GM21360 (cell line): ENCODE results near the gene EFEMP2.
A peak's percentile ranks its signal among the peaks of the same experiment; 100 is the strongest.

Experiments
- ATAC-seq: cut with Tn5 transposase; IDR thresholded peaks from one replicate; pipeline ENCODE4 v1.9.1; 2021; ENCODE audit warnings: mild to moderate bottlenecking, moderate library complexity; ENCODE audit not compliant: unreplicated experiment

Gene EFEMP2

GRCh38 chr11:65872586-65873317 is at the start of gene EFEMP2:
Gene EFEMP2 (minus strand): TSS chr11:65872800. CDS start chr11:65872354, 446 bp downstream.
- ATAC-seq, result no peak

DNA sequence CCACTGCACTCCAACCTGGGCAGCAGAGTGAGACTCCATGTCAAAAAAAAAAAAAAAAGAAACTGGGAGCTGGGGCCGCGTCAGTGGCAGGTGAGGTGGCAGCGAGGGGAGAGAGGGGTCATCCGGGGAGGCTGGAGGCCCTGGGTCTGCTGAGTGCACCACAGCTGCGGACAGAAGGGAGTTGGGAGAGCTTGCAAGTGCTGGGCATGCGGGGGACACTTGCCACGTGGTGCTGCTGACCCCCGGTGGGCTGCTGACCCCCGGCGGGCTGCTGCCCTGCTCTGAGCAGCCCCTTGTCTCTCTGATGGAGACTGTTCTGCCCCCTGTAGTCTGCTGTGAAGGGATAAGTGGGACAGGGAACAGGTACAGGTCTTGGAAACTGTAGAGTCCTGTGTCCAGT is 49.3 kb upstream of the EFEMP2 start:
- ATAC-seq, result no peak

DNA sequence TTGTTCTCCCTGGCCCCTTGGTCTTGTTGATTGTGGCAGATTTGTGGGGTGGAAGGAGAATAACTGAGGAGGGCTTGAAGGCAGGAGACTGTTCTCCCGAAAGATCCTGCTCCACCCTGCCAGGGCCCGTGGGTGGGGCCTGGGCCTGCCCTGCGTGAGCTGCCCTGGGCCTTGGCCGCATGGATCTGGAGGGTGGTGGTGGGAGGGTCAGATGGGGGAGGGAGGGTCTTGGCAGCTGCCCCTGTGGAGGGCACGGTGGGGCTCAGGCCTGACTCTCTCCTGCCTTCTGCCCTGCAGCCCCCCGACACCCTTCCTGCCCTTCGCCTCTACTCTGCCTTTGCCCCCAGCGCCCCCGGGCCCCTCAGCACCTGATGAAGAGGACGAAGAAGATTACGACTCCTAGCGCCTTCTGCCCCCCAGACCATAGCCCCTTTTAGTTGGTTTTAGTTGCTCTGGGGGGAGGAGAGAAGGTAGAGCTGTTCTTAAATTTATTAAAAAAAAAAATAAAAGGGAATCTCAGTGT is 48.5 kb upstream of the EFEMP2 start:
- ATAC-seq, result no peak

- no peak for ATAC-seq
These were observed 47.8 kb upstream of the EFEMP2 start for GRCh38 chr11:65920372-65920802.

DNA sequence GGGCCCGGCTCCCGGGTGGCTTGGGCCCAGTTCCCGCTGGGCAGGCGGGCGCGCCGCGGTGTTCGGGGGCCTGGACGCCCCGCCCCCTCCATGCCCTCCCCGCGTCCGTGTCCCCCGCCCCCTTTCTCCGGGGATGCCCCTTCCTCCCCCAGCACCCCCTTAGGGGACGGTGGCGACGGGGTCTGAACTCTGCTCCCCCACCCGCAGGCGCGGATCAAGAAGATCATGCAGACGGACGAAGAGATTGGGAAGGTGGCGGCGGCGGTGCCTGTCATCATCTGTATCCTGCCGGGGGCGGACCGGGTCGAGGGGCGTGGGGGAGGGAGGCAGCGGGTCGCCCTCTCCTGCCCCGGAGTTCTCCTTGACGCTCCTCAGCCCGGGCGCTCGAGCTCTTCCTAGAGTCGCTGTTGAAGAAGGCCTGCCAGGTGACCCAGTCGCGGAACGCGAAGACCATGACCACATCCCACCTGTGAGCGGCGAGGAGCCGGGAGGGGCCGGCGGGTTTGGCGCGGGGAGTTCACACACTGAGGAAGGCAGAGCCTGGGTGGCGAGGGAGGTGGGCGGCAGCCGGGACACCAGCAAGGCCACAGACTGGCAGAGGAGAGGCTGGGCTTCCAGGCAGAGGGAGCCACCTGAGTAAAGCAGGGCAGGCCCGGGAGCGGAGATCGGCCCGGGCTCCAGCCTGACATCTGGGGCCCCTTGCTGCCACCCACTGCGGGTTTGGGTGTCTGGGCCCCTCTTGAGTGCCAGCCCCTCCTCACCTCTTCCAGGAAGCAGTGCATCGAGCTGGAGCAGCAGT is 47.2 kb upstream of the EFEMP2 start:
- peak; percentile 28 for ATAC-seq

DNA sequence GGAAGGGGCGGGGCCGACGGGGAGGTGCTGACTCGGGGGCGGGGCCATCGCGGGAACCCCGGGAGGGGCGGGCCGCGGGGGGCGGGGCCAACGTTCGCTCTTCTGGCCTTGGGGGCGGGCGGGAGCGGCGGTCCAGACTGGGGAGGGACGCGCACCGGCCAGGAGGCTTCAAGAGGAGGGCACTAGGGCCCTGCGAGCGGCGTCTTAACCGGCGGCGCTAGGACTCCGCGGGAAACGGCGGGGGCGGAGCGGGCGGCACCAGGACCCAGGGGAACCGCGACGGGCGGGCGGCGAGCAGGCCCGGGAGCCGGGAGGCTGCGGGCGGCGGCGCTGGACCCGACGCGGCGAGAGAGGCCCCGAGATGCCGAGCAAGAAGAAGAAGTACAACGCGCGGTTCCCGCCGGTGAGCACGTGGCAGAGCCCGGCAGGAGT is 46.6 kb upstream of the EFEMP2 start, which contains the start of gene DRAP1:
DRAP1 (plus strand) TSS at position 286 of the 432 bp plus-strand sequence; CDS start at position 362, 76 bp downstream.
- peak; percentile 80 for ATAC-seq

GRCh38 chr11:65918211-65919140 is 45.9 kb upstream of the EFEMP2 start, which contains the start of gene C11orf68:
Gene C11orf68 (minus strand): TSS chr11:65919062. CDS start chr11:65919031, 31 bp downstream.
- peak; percentile 45 for ATAC-seq

DNA sequence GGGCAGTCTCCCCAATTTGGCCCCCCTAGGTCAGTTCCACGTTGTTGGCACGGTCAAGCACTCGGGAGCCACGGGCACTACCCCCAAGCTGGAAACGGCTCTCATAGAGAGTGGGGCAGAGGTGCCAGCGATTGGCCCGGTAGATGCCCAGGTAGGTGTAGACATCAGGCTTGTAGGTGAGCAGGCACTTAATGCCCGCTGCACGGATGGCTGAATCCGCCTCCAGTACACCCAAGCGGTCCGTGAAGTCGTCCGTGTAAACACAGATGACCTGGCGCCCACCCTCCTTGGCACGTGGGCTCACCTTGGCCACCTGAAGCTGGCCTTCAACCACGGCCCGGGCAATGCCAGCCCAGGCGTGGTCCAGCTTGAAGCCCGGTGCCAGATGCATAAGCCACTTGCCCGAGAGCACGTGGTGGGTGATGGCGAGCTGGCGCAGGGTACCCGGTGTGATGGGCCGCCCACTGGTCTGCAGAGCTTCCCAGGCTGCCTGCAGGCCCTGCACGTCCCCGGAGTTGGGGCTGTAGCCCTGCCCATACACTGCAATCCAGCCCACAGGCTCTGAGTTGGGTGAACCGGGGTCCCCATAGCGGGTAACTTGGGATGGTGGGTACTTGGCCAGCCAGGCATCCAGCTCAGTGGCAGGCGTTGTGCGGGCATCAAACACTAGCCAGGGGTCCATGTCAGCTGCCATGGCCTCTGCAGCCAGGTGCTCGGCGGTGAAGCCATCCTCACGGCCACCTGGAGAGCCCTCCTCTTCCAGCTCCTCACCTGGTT is 45.0 kb upstream of the EFEMP2 start:
- ATAC-seq, result no peak

DNA sequence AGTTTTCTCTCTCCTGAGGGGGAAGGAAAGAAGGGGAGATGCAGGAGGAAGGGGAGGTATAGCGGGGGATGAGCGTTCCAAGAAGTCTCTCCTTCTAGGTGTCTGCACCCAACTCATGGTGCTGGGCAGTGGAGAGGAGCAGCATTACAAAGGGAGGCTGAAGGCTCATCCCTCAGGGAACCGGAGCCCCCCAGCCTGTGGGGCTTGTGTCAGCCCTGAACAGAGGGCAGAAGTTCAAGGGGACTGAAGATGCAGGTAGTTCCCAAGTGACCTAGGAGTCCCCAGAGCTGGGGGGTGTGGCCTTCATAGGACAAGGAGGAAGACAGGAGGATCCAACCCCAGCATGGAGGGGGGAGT is 44.5 kb upstream of the EFEMP2 start:
- ATAC-seq, result no peak

- no peak for ATAC-seq
These were observed 43.8 kb upstream of the EFEMP2 start for GRCh38 chr11:65916391-65916790.

DNA sequence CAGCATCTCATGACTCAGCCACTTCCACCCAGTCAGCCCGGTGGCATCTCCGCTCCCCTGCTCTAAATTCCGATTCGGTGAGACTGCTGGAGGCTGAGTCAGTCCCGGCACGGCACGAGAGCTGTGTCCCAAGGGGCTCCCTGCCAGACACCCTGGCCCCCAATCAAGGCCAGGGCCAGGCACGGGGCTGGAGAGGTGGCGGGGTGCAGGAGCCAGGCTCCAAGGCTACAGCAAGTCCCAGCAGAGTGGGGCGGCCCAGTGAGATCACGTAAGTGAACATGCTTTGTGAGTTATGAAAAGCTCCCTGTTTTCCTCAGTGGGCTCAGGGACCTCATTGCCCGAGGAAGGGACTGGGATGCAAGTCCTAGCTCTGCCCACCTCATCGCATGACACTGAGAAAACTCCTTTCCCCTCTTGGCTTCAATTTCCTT is 43.2 kb upstream of the EFEMP2 start:
- ATAC-seq, result no peak

- no peak for ATAC-seq
These were observed 42.7 kb upstream of the EFEMP2 start for GRCh38 chr11:65915101-65915820.

- no peak for ATAC-seq
These were observed 40.2 kb upstream of the EFEMP2 start for GRCh38 chr11:65912845-65913244.

DNA sequence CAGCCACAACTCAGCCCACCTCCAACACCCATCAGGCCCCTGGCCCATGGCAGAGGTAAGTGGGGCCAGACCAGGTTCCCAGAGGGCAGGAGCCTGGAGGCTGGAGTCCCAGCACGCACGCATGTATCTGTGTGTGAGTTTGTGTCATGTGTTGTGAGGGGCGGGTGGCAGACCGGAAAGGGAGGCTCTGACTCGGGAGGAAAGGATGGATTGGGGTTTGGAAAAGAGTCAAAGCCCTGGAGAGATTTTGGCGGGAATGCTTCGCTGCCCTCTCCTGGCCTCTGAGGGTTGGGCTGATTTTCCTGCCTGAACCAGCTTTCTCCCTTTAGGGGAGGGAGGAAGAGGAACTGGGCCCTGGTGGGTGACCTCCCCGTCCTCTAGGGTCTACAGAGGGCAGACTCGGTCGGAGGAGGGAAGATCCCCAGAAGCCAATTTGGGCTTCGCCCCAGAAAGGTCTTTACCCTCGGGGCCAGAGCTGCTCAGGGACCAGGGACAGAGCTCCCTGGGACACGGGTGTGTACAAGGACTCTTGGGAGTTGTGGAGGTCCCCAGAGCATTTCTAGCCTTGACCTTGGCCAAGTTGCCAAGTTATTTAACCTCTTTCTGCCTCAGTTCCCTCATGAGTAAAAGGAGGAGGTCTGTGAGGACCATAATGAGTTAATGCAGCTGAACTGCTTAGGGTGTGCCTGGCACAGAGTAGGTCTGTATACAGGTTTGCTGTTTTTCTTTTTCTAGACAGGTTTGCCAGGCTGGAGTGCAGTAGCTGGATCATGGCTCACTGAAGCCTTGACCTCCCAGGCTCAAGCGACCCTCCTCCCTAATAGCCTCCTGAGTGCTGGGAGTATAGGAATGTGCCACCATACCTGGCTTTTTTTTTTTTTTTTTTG is 39.3 kb upstream of the EFEMP2 start:
- no peak for ATAC-seq

- no peak for ATAC-seq
These were observed 35.3 kb upstream of the EFEMP2 start for GRCh38 chr11:65907878-65908277.

GRCh38 chr11:65906602-65907001 is 34.0 kb upstream of the EFEMP2 start:
- ATAC-seq, result no peak

DNA sequence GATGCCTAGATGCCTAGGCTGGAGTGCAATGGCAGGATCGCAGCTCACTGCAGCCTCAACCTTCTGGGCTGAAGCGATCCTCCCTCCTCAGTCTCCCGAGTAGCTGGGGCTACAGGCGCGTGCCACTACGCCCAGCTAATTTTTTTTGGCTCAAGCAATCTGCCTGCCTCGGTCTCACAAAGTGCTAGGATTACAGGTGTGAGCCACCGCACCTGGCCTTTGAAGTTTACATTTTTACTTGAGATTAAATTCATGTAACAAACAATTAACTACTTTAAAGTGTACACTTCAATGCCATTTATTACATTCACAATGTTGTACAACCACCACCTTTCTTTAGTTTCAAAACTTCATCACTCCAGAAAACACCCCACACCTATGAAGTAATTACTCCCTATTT is 31.1 kb upstream of the EFEMP2 start:
- ATAC-seq, result no peak

DNA sequence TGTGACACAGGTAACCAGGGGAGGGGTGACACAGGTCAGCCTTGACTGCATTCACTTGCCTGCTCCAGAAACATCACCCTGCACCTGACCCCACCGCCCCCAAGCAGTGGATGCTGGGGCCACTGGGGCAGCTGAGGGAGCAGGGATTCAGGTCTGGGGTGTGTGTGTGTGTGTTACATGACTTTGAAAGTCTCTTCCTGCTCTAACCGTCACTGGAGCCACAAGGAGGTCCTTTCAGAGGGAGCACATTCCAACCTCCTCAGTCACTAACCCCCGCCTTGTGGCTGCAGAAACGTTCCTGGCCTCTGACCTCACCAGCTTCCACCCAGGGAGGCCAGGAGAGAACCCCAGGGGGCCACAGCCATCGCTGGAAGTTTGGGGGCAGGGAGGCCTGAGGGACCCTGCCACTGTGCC is 30.5 kb upstream of the EFEMP2 start:
- no peak for ATAC-seq
